Islet of Langerhans (tissue), 1 donor: ENCODE data around the gene COL4A1.
"Not testable (repeated sequence)": the region's sequence is repeated elsewhere in the genome, so short reads cannot be mapped to it uniquely, and the experiment has no call there.

Experiments used
- FAIRE-seq: peaks from one replicate; lab custom pipeline; 2011; peaks lifted over from hg19 to GRCh38; lab: Jason Lieb, UNC

The COL4A1 gene

DNA sequence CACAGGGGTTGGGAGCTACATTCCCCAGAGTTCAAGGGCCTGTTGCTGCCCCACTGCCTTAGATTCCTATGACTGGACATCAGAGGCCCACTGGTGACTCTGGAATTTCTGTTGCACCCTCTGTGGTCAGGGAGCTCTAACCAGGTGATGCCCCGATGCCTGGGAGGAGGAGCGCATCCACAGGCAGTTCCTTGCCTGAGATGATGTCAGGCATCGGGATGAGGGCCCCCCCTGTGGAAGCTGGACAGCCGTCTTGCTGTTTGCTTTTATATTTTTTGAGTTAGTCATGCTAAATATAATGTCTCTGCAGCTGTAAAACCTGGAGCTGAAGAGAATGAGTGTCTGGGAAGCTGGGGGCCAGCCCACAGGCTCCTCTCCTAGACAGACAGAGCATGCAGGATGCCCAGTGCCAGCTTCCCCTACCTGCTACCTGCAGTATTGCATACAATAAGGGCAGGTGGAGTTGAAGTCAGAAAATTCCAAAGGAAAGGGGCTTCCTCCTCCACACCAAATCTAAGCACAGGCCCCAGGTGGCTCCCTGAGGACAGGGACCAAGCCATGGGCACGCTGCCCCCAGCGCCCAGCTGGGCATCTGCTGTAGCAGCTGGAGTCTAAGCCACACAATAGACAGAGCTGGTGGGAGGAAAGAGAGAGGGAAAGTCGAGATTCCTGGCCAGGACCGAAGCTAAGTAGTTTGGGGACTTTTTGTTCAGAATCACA lies 16.4 kb upstream of the COL4A1 start:
- FAIRE-seq = no peak

DNA sequence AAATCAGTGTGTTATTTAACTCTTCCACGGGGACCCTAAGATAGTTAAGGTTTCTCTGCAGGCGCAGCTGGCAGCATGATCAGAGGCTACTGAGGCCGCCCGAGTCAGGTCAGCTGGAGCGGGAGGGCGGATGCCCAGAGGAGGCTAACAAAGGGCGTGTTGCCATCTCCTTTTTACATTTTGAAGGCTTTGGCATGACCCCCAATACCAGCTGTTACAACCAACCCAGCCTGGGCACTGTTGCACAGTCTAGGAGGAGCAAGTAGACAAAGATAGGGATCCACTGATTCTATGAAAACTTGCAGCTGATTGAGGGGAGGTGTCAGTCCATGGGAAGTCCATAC lies 15.8 kb upstream of the COL4A1 start:
- FAIRE-seq = no peak

DNA sequence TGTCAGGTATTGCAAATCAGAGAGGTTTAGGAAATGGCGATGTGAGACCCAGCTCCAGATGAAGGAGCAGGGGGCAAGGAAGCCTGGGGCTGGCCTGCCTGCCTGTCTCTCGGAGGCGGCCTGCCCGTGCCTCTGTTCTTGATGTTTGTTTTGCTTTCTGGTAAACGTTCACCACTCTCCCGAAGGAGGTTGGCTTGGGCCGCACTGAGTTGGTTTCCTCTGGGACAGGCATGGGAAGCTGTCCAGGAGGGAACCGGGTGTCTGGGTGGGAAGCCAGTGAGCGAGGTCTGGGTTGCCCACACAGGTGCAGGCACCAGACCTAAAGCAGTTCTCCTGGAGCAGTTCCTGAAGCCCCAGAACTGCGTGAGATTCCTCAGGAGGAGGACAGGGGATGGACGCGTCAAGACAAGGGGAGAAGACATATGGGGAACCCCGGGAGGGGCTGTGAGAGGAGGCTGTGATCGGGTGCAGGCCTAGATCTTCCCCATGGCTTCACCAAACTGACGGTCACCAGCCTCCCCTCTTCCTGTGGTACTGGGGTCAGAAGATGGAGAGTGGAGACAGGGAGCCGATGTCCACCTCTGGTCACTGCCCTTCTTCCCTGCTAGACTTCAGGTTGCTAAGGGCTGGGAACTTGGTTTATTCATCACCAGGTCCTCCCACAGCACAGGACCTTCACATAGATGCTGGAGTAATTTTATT lies 15.3 kb upstream of the COL4A1 start:
- FAIRE-seq = no peak

DNA sequence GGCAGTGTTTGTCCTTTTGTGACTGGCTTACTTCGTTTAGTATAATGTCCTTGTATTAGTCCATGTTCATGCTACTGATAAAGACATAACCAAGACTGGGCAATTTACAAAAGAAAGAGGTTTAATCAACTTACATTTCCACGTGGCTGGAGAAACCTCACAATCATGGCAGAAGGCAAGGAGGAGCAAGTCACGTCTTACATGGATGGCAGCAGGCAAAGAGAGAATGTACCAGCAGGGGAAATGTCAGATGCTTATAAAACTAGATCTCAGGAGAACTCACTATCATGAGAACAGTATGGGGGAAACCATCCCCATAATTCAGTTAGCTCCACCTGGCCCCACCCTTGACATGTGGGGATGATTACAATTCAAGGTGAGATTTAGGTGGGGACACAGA lies 14.6 kb upstream of the COL4A1 start:
- not testable (repeated sequence) for FAIRE-seq

DNA sequence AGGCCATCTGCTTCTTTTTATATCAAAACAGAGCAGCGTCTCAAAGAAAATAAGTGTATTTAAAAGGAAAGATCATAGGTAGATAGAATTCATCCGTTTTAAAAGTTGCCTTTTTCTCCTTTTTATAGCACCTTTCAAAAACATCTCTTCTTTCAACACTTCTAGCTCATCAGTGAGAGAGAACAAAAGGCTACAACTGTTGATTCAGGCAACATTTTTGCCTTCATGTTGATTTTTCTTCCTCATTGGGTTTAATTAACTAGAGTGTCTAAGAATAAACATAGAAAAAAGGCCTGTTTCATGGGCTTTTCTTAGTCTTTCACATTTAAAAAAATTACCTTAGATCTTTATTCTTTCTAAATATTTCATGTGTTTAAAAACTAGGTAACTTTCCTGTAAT lies 13.7 kb upstream of the COL4A1 start:
- no peak for FAIRE-seq

DNA sequence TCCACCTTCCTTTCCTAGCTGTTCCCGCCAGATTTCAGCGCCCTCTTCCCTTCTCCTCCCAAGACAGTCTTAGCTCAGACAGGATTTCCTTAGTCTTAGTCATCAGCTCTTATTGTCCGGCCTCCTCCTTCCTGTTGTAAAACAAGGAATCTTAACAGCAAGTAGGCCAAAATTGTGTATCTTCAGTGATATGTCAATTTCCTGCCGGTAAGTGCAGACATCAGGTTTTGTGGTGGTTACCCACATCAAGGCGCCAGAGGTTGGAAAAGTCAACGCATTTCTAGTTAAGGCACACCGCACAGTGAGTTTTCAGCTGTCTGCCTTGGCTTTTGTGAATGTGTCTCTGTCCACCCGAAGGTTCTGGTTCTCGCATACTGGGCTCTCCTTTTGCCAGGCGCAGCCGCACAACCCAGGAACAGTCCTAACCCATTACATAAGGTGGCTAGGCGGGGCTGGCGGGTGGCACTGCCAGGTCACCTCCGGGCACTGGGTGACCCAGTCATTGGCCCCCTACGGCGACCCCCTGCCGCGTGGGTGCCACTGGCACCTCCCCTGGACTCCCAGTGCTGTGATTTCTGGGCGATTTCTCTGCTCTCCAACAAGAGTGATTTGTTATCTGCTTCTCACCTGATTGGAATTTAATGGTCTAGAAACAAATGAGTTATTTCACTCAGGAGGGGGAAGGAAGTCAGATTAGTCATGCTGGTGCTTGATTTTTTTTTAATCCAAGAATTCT lies 13.0 kb upstream of the COL4A1 start:
- FAIRE-seq = no peak

DNA sequence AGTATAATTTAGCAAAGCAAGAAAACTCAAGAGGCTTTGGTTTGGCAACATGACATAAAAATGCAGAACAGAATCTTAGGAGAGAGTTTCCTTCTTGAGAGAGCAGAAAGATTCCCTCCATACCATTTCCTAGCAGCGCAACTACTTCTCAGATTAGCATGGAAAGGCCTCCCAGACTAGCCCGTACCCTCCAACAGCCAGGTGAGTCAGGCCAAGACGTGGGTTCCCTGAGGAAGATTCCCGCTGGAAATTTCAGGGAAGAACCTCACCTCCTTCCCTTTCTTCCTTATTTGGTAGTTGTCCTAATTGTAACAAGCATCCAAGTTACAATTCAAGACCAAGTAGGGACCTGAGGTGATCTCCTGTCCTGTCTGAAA lies 12.4 kb upstream of the COL4A1 start:
- FAIRE-seq = no peak

DNA sequence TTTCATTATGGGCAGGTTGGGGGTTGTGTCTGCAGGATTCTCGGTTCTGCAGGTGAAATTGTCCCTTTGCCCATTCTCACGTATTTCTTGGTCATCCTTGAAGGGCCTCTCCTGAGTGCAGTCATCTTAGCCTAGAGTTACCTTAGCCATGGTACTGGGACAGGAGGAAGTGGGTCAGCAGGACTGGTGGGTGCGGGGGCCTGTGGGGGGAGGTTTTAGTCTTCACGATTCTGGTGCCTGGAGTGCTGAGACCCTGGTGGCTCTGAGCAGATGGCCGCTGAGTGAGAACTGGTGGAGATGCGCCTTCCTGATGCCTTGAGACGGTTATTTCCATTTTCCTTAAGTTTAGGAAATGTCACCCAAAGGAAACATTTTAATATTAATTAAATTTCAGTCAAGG lies 12.0 kb upstream of the COL4A1 start:
- no peak for FAIRE-seq

DNA sequence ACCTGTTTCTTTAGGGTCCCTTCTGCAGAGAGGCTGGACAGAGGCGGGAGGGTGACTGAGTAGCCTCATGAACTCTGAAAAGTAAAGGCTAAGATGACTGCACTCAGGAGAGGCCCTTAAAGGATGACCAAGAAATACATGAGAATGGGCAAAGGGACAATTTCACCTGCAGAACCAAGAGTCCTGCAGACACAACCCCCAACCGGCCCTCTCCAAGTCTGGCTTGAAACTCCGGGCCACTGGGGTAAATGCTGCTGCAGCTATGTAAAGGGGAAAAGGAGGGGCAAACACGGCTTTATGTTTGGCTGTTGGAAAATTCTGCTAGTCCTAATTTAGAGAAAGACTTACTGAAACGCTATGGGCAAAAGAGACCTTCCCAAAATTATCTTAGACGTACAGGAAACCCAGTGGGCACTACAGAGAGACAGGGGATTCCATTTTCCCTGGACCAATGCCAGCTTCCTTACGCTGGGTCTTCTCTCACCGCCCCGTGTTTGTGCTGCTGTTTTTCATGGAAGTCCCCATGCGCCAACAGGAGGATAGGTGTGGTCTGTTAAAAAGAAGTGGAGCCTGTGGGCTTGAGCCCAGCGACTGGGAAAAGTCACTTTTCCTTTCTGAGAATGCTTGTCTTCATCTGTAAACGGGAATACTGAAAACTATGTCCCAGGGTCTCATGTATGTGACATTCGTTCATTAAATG lies 10.7 kb upstream of the COL4A1 start:
- FAIRE-seq = no peak

DNA sequence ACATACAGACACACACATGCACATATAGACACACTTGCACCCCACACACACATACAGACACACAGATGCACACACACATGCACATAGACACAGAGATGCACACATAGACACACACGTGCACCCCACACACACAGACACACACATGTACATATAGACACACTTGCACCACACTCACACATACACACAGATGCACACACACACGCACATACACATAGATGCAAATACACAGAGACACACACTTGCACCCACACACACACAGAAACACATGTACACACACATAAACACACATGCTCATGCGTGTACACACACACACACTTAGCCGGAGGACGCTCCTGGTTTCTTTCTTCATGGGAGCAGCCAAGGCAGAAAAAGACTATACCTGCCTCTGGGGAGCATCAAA lies 10.1 kb upstream of the COL4A1 start:
- FAIRE-seq = no peak

DNA sequence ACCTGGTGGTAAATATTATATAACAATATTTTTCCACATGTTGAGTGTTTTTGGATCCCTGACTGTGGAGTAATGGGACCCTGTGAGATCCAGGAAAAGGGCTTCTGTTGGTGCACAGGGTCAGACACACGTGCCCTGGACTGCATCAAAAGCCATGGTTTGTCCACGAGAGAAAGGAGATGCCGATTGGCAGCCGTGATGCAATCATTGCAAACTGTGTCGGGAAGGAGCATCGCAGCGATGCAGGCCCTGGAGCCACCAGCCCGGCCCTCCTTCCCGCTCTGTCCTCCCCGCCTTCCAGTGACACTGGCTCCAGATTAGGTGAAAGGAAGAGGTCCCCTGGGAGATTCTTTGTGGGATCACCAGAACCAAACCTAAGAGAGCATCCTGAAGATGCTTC lies 9.2 kb upstream of the COL4A1 start:
- no peak for FAIRE-seq

DNA sequence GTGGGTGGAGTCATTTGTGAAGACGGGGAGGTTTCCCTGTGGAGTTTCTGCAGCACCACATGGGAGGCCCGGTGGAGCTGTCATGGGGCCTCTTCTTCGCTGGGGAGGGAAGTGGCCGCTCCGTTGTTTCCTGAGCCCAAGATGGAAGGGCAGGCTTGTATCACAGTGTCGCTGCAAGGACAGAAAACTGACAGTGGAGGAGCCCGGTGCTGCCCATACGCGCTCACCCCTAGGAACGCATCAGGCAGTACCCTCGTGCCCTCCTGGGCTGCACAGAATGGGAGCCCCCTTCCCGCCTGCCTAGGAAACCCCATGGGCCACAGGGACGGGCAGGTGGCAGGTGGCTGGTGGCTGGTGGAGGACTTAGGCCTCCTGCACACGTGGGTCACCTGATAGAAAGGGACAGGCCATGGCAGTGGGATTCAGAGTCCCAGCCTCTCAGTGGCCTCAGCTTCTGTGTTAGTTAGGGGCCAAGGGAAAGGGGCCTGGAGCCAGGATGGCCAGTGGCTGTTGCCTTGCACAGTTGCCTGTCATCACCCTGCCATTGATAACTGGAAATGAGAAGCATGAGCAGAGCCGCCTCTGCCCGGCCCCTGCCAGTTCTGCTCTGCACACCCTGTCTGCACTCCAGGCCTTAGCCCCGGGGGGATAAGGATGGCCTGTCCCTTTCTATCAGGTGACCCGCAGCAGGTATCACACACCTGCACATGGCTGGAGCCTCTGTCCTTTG lies 7.7 kb upstream of the COL4A1 start:
- no peak for FAIRE-seq

DNA sequence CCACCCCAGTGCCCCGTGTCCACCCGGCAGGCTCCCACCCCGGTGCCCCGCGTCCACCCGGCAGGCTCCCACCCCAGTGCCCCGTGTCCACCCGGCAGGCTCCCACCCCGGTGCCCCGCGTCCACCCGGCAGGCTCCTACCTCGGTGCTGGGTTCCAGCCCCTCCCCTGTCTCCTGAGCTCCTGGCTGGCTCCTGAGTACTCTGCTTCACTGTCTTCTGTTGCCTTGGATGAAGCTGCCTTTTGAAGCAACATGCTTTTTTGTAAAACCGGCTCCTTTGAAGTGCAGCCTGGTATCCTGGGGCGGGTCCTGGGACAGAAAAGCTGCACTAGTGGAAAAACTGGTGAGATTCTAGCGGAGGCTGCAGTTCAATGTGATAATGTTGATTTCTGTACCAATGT lies 6.8 kb upstream of the COL4A1 start:
- not testable (repeated sequence) for FAIRE-seq

DNA sequence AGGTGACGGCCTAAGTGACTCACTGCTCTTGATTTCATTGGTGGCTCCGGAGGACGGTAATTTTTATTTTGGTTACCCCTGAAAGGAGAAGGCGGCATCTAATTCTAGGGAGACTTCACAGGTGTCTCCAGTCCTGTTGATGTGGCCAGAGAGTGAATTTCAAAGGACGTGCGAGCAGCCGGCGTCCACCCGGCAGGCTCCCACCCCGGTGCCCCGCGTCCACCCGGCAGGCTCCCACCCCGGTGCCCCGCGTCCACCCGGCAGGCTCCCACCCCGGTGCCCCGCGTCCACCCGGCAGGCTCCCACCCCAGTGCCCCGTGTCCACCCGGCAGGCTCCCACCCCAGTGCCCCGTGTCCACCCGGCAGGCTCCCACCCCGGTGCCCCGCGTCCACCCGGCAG lies 6.3 kb upstream of the COL4A1 start:
- FAIRE-seq = not testable (repeated sequence)

DNA sequence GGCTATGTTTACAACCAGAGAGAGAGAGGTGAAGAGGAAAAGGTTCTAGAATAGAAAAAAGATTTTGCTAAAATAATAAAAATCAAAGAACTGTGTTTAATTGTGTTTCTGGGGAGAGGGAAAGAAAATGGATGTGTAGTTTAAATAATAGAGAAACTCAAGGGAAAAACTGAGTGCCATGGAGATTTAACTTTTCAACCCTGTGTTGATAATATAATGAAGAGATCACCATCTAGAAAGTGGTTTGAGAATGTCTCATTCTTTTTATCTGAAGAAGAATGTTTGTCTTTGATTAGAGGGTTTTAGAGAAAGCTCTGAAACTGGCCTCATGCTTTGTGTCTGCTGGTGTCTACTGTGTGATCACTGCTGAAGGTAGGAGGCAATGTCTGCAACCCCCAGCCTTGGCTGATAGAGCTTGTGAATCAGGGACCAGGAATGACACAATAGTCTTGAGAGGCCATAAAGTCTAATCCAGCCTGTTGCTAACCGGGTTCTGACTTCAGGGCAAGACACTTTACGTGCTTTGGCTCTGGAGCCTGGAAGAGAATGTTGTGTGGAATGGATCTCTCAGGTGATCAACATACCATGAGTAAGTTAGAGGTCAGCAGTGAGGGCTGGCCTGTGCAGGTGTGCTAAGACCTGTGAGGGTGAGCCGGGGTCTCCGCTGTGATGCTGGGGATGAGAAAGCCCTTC lies 5.5 kb upstream of the COL4A1 start:
- no peak for FAIRE-seq

DNA sequence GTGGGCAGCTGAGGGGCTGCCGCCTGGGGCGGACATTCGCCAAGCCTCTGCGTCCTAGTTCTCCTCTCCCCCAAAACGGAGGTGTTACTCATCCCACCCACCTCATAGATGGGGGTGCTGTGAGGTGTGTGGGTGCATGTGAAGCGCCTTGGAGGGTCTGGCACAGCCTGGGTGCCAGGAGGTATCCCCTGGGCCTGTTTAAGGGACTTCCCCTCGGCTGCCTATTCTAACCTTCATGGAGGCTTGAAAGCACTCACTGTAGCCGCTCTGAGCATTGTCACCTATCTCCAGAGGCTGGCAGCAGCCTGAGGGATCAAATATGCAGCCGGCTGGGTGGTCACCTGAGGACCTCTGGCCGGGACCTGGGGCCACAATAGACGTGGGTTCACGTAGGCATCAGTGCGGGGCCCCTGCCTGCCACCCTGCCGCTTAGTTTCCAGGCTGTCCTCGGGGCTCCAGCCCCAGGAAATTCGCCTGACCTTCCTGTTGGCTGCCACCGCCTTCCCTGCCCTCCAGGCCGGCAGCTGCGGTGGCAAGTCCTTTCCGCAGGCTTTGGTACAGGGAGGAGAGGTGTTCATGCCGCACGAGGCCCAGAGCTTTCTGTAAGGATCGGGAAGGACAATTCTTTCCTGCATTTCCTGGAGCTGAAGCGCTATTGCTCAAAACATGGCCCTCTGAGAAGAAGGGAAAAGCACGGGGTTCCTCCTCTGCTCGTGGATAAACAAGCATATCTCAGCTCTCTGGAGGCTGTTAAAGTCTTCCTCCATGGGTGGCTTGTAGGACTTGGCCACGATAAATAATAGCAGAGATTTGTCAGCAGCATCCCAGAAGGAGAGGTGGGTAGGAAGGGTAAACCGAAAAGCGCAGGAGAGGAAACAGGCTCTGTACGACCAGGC lies 4.7 kb upstream of the COL4A1 start:
- no peak for FAIRE-seq

DNA sequence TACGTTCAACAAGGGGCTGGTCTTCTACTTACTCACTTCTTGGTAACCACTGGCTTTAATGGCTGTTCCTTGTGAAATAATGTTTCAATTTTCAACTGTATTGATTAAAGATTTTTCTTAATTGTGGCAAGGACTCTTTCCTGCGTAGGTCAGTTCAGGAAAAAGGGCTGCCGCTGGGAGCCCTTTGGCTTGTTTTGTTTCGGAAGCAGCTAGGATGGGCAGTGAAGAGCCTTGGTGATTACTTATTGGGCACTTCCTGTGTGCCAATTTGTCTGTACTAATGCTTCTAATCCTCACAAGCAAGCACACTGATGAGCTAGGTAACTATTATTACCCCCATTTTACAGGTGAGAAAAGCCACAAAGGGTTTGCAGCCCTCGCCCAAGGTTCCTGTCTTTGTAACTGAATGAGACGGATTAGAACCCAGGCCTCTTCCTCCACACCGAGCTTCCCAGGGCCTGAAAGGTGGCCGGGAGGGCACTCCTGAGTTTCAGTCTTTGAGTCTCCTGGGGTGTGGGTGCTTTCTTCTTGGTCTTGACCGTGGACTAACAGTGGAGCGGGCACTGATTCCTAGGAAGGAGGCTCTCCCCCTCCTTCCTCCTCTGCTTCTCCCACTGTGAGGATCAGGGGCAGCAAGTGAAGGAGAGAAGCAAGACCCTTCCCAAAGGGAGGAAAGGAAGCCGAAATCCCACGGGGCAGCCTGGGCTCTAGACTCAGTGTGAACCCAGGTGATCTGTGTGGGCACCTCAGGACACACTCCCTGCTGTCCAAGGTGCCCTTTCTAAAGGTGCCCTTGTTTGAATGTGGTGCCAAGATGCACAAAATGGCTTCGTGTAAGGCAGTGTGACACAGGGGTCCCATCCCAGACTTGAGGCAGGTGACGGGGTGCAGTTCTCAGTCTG lies 3.8 kb upstream of the COL4A1 start:
- FAIRE-seq = no peak

DNA sequence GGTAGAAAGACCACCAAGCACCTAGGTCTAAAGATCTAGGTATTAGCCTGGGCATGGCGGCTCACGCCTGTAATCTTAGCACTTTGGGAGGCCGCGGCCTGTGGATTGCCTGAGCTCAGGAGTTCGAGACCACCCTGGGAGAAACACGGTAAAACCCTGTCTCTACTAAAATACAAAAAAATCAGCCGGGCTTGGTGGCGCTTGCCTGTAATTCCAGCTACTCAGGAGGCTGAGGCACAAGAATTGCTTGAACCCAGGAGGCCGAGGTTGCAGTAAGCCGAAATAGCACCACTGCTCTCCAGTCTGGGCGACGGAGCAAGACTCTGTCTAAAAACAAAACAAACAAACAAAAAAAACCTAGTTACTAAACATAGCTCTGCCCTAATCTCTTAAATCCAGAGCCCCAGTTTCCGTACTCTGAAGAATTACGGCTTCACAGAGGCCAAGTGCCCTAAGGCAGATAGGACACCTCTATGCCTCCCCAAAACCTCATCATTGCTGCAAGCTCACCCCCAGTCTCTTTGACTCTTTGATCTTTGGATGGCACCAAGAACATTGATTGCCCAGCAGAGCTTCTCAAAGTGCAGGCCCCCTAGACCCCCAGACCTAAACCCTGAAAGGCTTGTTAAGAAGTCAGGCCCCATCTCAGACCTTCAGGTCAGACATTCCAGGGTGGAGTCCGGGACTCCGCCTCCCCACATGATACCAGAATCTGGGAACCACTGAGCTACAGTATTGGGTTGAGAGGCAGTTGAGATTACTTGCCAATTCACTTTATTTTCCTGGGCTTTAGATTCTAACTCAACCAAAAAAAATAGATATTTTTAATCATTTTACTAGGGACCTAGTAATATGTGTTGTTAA lies 2.9 kb upstream of the COL4A1 start:
- FAIRE-seq = no peak
